BE2C (cell line): ENCODE measurements around the gene GFI1.

Source experiments
- DNase-seq: peaks from one replicate; pipeline ENCODE4 v3.0.0-alpha.2; 2020
- H3K27me3 ChIP-seq: fragments of 250-450 bp; sonication (Bioruptor Pico); 2 replicates; pipeline ENCODE4 v1.5.1; 2020; ENCODE audit warnings: mild to moderate bottlenecking
- H3K36me3 ChIP-seq: fragments of 250-450 bp; sonication (Bioruptor Pico); 2 replicates; pipeline ENCODE4 v1.5.1; 2020; ENCODE audit warnings: mild to moderate bottlenecking
- H3K4me1 ChIP-seq: fragments of 250-450 bp; sonication (Bioruptor Pico); 2 replicates; pipeline ENCODE4 v1.5.1; 2020
- H3K4me3 ChIP-seq: 2 replicates; pipeline ENCODE4 v1.5.1; 2011; ENCODE audit warnings: low read depth, low read length
- H3K9me3 ChIP-seq: fragments of 250-450 bp; sonication (Bioruptor Pico); 2 replicates; pipeline ENCODE4 v1.5.1; 2020
- CTCF ChIP-seq: IDR thresholded peaks from 2 replicates; pipeline ENCODE4 v1.5.1; 2012; ENCODE audit warnings: mild to moderate bottlenecking, low read depth, low read length

GFI1 gene

GRCh38 chr1:92493139-92493538 is 6.4 kb upstream of the GFI1 start:
- H3K9me3 ChIP-seq: no peaks in the 10 kb centered on the region
- no peak overlapping the region for H3K4me3 ChIP-seq
- H3K4me1 ChIP-seq: no peaks in the 10 kb centered on the region
- DNase-seq: no peak
- peaks cover 12% of the 10 kb centered on the region for H3K27me3 ChIP-seq
- TF ChIP-seq CTCF: no peak
- no peaks in the 10 kb centered on the region for H3K36me3 ChIP-seq

GRCh38 chr1:92488832-92489231 is 2.1 kb upstream of the GFI1 start:
- Histone ChIP-seq H3K36me3 (no peaks in the 10 kb centered on the region), H3K4me3 (no peak overlapping the region), H3K4me1 (no peaks in the 10 kb centered on the region), H3K9me3 (no peaks in the 10 kb centered on the region), H3K27me3 (peaks cover 53% of the 10 kb centered on the region)
- no peak for TF ChIP-seq CTCF
- no peak for DNase-seq

GRCh38 chr1:92488416-92488815 is 1.7 kb upstream of the GFI1 start:
- Histone ChIP-seq H3K36me3 (no peaks in the 10 kb centered on the region), H3K9me3 (no peaks in the 10 kb centered on the region), H3K4me1 (no peaks in the 10 kb centered on the region), H3K27me3 (peaks cover 57% of the 10 kb centered on the region), H3K4me3 (no peak overlapping the region)
- no peak for TF ChIP-seq CTCF
- DNase-seq: no peak

- H3K27me3 ChIP-seq: peaks cover 70% of the 10 kb centered on the region
- no peak for TF ChIP-seq CTCF
- no peak overlapping the region for H3K4me3 ChIP-seq
- no peaks in the 10 kb centered on the region for H3K4me1 ChIP-seq
- H3K36me3 ChIP-seq: no peaks in the 10 kb centered on the region
- H3K9me3 ChIP-seq: no peaks in the 10 kb centered on the region
- no peak for DNase-seq
Observed at GRCh38 chr1:92487078-92487605, 417 bp upstream of the GFI1 start.

GRCh38 chr1:92485381-92486250 is 1.1 kb downstream of the GFI1 start:
- TF ChIP-seq CTCF: no peak
- DNase-seq: peak; percentile 19
- no peaks in the 10 kb centered on the region for H3K4me1 ChIP-seq
- no peaks in the 10 kb centered on the region for H3K9me3 ChIP-seq
- H3K27me3 ChIP-seq: peaks cover 85% of the 10 kb centered on the region
- H3K4me3 ChIP-seq: peak overlapping the region; percentile 36
- H3K36me3 ChIP-seq: no peaks in the 10 kb centered on the region
